Left ventricle myocardium inferior (tissue), 1 donor: ENCODE results near the gene F2RL2. TPM values are rescaled to one million over a fixed set of nuclear protein-coding genes. Genes with fewer than 3 reads are reported as not detected.

Source experiments
- DNase-seq: peaks from one replicate; pipeline ENCODE4 v3.0.0-alpha.2; 2020
- H3K27ac ChIP-seq: fragments of 200-600 bp; replicated peaks from 2 replicates; pipeline ENCODE4 v1.8.0; 2021
- H3K27me3 ChIP-seq: fragments of 200-600 bp; 2 replicates; pipeline ENCODE4 v1.8.0; 2021; ENCODE audit warnings: low read depth
- H3K36me3 ChIP-seq: fragments of 200-600 bp; 2 replicates; pipeline ENCODE4 v1.8.0; 2021
- H3K4me1 ChIP-seq: fragments of 200-600 bp; 2 replicates; pipeline ENCODE4 v1.8.0; 2021
- H3K4me3 ChIP-seq: fragments of 200-600 bp; 2 replicates; pipeline ENCODE4 v1.8.0; 2021; ENCODE audit warnings: mild to moderate bottlenecking, moderate library complexity
- H3K9me3 ChIP-seq: fragments of 200-600 bp; replicated peaks from 2 replicates; pipeline ENCODE4 v1.8.0; 2021
- intact Hi-C: fragments of 100-400 bp; cut with micrococcal nuclease; formaldehyde crosslinking; loops from one replicate; pipeline ENCODE4 v1.11.0; 2022
- total RNA-seq: library from RNA; stranded (reverse); fragmentation: NEBNext Ultra II Directional; extraction: Animal tissue kit (Norgen Biotek cat#: 25700); gene quantifications from one replicate; pipeline ENCODE4 v1.2.1, GENCODE V29; 2021
- TF ChIP-seq, protein P1 (sequence below): fragments of 200-600 bp; IDR thresholded peaks from 2 replicates; pipeline ENCODE4 v1.8.0; 2021; ENCODE audit warnings: antibody characterized with exemption, mild to moderate bottlenecking, borderline replicate concordance
- donor health status: DM: no; HTN: yes; CAD: no; lungs with severe emphysema.

F2RL2 gene
- total RNA-seq, 1 donor from 2014 or later = 0.22 TPM

DNA sequence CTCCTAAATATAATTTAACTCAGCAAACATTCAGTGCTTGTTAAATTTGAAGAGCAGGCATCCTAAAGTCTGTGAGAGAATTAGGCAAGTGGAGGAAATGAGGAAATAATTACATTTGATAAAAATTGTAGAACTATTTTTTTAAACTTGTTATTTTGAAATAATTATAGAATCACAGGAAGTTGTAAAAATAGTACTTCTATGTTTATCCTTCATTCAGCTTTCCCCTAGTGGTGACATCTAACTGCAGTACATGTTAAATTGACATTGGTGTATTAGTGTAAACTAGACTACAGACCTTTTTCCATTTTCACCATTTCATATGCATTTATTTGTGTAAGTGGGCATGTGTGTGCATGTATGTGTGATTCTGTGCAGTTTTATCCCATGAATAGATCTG lies 51.6 kb downstream of the F2RL2 start:
- Histone ChIP-seq H3K36me3 (no peaks in the 10 kb centered on the region), H3K4me3 (no peak overlapping the region), H3K27ac (no peak overlapping the region), H3K4me1 (no peaks in the 10 kb centered on the region), H3K9me3 (no peaks in the 10 kb centered on the region), H3K27me3 (no peaks in the 10 kb centered on the region)
- intact Hi-C loops = no loop called here
- no peak for DNase-seq
- TF ChIP-seq, protein P1, sequence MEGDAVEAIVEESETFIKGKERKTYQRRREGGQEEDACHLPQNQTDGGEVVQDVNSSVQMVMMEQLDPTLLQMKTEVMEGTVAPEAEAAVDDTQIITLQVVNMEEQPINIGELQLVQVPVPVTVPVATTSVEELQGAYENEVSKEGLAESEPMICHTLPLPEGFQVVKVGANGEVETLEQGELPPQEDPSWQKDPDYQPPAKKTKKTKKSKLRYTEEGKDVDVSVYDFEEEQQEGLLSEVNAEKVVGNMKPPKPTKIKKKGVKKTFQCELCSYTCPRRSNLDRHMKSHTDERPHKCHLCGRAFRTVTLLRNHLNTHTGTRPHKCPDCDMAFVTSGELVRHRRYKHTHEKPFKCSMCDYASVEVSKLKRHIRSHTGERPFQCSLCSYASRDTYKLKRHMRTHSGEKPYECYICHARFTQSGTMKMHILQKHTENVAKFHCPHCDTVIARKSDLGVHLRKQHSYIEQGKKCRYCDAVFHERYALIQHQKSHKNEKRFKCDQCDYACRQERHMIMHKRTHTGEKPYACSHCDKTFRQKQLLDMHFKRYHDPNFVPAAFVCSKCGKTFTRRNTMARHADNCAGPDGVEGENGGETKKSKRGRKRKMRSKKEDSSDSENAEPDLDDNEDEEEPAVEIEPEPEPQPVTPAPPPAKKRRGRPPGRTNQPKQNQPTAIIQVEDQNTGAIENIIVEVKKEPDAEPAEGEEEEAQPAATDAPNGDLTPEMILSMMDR = peak; percentile 27

DNA sequence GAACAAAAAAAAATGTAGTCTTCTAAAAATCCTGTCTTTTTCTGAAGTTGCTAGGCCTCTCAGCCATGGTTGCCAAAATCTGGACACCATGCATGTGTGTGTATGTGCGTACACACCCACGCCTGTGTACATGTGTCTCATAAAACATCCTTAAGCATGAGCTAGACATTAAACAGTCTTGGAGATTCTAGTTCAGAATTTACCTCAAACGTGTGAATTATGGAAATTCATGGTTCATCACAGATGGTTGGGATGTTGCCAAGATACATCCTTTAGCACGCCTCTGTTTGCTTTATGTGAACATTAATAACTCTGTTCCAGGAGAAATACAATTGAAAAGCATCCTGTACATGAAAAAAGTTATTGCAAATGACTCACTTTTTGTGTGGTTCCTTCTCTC lies 53.0 kb downstream of the F2RL2 start:
- Histone ChIP-seq H3K27ac (no peak overlapping the region), H3K36me3 (no peaks in the 10 kb centered on the region)
- TF ChIP-seq, protein P1 = no peak

More for the DNA sequence above, 53.0 kb downstream of the F2RL2 start:
- intact Hi-C loops = no loop called here
- Histone ChIP-seq H3K9me3 (no peaks in the 10 kb centered on the region), H3K4me1 (no peaks in the 10 kb centered on the region), H3K4me3 (no peak overlapping the region), H3K27me3 (no peaks in the 10 kb centered on the region)
- DNase-seq = no peak

Other genes with a start within 250 kb of the F2RL2 start
- gene IQGAP2, start 220.1 kb downstream of the F2RL2 start, total RNA-seq = 4.1 TPM
- gene F2R, start 92.7 kb upstream of the F2RL2 start, total RNA-seq = 9.4 TPM
- 2.0 TPM for gene F2RL1, start 195.6 kb upstream of the F2RL2 start, total RNA-seq
- not detected for gene S100Z, start 226.6 kb upstream of the F2RL2 start, total RNA-seq